Measurements from ENCODE around the gene STX10.

DNA sequence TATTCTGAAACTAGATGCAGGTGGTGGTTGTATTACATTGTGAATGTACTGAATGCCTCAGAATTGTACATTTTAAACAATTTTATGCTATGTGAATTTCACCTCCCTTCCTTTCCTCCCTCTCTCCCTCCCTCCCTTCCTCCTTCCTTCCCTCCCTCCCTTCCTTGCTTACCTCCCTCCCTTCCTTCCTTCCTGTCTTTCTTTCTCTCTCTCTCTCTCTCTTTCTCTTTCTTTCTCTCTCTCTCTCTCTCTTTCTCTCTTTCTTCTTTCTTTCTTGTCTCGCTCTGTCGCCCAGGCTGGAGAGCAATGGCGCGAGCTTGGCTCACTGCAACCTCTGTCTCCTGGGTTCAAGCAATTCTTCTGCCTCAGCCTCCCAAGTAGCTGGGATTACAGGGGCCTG lies 37.2 kb upstream of the STX10 start:
- TF ChIP-seq, protein P1, sequence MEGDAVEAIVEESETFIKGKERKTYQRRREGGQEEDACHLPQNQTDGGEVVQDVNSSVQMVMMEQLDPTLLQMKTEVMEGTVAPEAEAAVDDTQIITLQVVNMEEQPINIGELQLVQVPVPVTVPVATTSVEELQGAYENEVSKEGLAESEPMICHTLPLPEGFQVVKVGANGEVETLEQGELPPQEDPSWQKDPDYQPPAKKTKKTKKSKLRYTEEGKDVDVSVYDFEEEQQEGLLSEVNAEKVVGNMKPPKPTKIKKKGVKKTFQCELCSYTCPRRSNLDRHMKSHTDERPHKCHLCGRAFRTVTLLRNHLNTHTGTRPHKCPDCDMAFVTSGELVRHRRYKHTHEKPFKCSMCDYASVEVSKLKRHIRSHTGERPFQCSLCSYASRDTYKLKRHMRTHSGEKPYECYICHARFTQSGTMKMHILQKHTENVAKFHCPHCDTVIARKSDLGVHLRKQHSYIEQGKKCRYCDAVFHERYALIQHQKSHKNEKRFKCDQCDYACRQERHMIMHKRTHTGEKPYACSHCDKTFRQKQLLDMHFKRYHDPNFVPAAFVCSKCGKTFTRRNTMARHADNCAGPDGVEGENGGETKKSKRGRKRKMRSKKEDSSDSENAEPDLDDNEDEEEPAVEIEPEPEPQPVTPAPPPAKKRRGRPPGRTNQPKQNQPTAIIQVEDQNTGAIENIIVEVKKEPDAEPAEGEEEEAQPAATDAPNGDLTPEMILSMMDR (IDR thresholded peaks at IDR 0.05; ENCODE audit: low read depth, low read length, poor library complexity, severe bottlenecking), result no peak
- no peak for TF ChIP-seq EZH2phosphoT487 (IDR thresholded peaks at IDR 0.05; ENCODE audit: borderline replicate concordance, low read length)

Data from DOHH2 (cell line).